Activated B cell treated with CpG ODN at 0.5 μM for 24 hours (primary cell): ENCODE measurements around the gene DIS3L2. TPM values are rescaled to one million over a fixed set of nuclear protein-coding genes. Genes with fewer than 3 reads are reported as not detected.

Experiments
- ATAC-seq: fragments of 200-7000 bp; cut with Tn5 transposase; one replicate; pipeline ENCODE4 v1.10.0; 2021; ENCODE audit warnings: low read depth, mild to moderate bottlenecking, moderate library complexity
- CTCF ChIA-PET: fragments of 350-600 bp; sonication (Branson Sonifier 250); formaldehyde crosslinking; loops from one replicate; lab custom pipeline; 2021; ENCODE audit warnings: antibody characterized with exemption; lab: Charles Lee
- POLR2A ChIA-PET: fragments of 350-600 bp; sonication (Branson Sonifier 250); formaldehyde crosslinking; loops from one replicate; lab custom pipeline; 2021; ENCODE audit warnings: antibody characterized with exemption; lab: Charles Lee
- DNase-seq: peaks from one replicate; pipeline ENCODE4 v3.0.0; 2022
- H3K27ac Mint-ChIP-seq: one replicate; pipeline ENCODE4 v1.8.0; 2020; ENCODE audit warnings: mixed read lengths
- H3K27me3 Mint-ChIP-seq: one replicate; pipeline ENCODE4 v1.8.0; 2021; ENCODE audit warnings: mixed read lengths
- H3K36me3 Mint-ChIP-seq: one replicate; pipeline ENCODE4 v1.8.0; 2021; ENCODE audit warnings: low read depth, mixed read lengths
- H3K4me1 Mint-ChIP-seq: one replicate; pipeline ENCODE4 v1.8.0; 2021; ENCODE audit warnings: mixed read lengths
- H3K4me3 Mint-ChIP-seq: one replicate; pipeline ENCODE4 v1.8.0; 2020; ENCODE audit warnings: mild to moderate bottlenecking, mixed read lengths
- H3K9me3 Mint-ChIP-seq: one replicate; pipeline ENCODE4 v1.8.0; 2020; ENCODE audit warnings: mixed read lengths
- CTCF ChIP-seq: fragments of 200-600 bp; IDR thresholded peaks from one replicate; pipeline ENCODE4 v1.8.0; 2022; ENCODE audit warnings: antibody characterized with exemption, mild to moderate bottlenecking
- intact Hi-C: fragments of 100-400 bp; cut with micrococcal nuclease; formaldehyde crosslinking; loops from one replicate; pipeline ENCODE4 v1.15.1; 2024
- total RNA-seq: library from RNA; stranded (reverse); gene quantifications from 2 replicates; pipeline ENCODE4 v1.2.3, GENCODE V29; 2022

DIS3L2 gene
- total RNA-seq, 1 donor from 2014 or later: 65.9 TPM

- intact Hi-C loops: no loop called here
- Mint-ChIP-seq H3K4me3 (no peak overlapping the region), H3K36me3 (peaks cover 49% of the 10 kb centered on the region), H3K4me1 (no peaks in the 10 kb centered on the region), H3K27ac (no peak overlapping the region), H3K27me3 (no peaks in the 10 kb centered on the region), H3K9me3 (no peaks in the 10 kb centered on the region)
- DNase-seq (no peak), ATAC-seq (no peak)
- POLR2A ChIA-PET: no interaction called here
- no peak for TF ChIP-seq CTCF
- CTCF ChIA-PET: no interaction called here
Observed at GRCh38 chr2:232200195-232200594, 238.7 kb downstream of the DIS3L2 start.

DNA sequence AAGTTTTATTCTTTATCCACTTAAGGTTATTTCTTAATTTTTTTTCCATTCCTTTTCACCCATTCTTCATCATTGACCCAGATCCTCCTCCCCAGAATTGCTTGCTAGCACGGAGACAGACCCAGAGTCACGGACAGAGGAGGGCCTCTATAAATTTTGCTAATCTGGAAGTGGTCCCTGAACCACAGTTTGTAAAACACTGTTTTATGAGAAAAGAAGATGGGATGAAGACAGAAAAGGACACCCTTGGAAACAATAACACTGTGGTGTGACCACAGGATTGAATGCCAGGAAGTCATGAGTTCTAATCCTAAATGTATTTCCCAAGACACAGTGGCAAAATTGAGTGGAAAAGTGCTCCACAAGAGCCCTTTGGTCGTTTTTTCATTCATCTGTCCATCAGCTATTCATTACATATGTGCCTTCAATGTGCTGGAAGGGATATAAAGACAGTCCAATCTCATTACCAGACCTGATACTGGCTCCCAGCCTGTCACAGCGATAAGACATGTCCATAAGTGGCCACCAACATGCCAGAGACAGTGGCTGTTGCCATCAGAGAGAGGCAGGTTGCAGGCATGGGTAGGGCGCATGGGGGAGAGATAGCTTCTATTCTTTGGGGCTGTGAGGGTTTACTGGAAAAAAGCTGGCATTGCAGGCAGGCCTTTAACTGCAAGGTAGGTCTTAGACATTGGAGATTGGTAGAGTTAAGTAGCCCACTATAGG, 241.8 kb downstream of the DIS3L2 start:
- H3K4me1 Mint-ChIP-seq: no peaks in the 10 kb centered on the region
- no peaks in the 10 kb centered on the region for H3K27me3 Mint-ChIP-seq
- ChIA-PET POLR2A (no interaction called here), CTCF (no interaction called here)
- no peaks in the 10 kb centered on the region for H3K9me3 Mint-ChIP-seq
- peaks cover 44% of the 10 kb centered on the region for H3K36me3 Mint-ChIP-seq
- intact Hi-C loops: no loop called here
- no peak overlapping the region for H3K4me3 Mint-ChIP-seq
- DNase-seq (no peak), ATAC-seq (no peak)
- H3K27ac Mint-ChIP-seq: no peak overlapping the region
- no peak for TF ChIP-seq CTCF

GRCh38 chr2:232203936-232204335, 242.4 kb downstream of the DIS3L2 start:
- no peak overlapping the region for H3K27ac Mint-ChIP-seq
- ChIA-PET CTCF (no interaction called here), POLR2A (no interaction called here)
- peaks cover 39% of the 10 kb centered on the region for H3K36me3 Mint-ChIP-seq
- intact Hi-C loops: no loop called here
- no peak overlapping the region for H3K4me3 Mint-ChIP-seq
- H3K27me3 Mint-ChIP-seq: no peaks in the 10 kb centered on the region
- TF ChIP-seq CTCF: no peak
- DNase-seq (no peak), ATAC-seq (no peak)
- no peaks in the 10 kb centered on the region for H3K4me1 Mint-ChIP-seq
- H3K9me3 Mint-ChIP-seq: no peaks in the 10 kb centered on the region

GRCh38 chr2:232204457-232204931, 243.0 kb downstream of the DIS3L2 start:
- Mint-ChIP-seq H3K4me1 (no peaks in the 10 kb centered on the region), H3K27ac (no peak overlapping the region), H3K27me3 (no peaks in the 10 kb centered on the region), H3K4me3 (no peak overlapping the region), H3K9me3 (no peaks in the 10 kb centered on the region), H3K36me3 (peaks cover 40% of the 10 kb centered on the region)
- ChIA-PET CTCF (no interaction called here), POLR2A (no interaction called here)
- TF ChIP-seq CTCF: no peak
- ATAC-seq (no peak), DNase-seq (no peak)
- intact Hi-C loops: no loop called here

DNA sequence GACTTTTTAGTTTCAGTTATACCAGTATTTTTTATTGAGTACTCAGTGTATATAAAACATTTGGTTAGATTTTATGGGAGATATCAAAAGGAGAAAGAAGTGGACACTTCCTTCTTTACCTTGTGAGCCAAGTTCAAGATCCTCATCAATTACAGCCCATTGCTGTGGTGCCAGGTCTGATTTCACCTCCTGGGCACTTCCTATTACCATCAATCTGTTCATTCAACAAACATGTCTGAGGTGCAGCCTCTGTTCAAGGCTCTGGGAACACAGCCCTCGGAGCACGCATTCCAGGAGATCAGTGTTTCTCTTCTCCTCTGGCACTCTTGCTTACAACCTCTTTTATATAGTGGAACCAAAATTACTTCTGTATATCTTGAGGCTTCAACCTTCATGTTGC, 245.7 kb downstream of the DIS3L2 start:
- POLR2A ChIA-PET: no interaction called here
- no peaks in the 10 kb centered on the region for H3K27me3 Mint-ChIP-seq
- H3K27ac Mint-ChIP-seq: no peak overlapping the region
- CTCF ChIA-PET: no interaction called here
- no peaks in the 10 kb centered on the region for H3K9me3 Mint-ChIP-seq
- intact Hi-C loops: no loop called here
- peaks cover 10% of the 10 kb centered on the region for H3K4me1 Mint-ChIP-seq
- no peak for ATAC-seq
- H3K4me3 Mint-ChIP-seq: no peak overlapping the region
- H3K36me3 Mint-ChIP-seq: peaks cover 47% of the 10 kb centered on the region
- no peak for TF ChIP-seq CTCF
- DNase-seq: no peak
